ENCODE measurements around the gene C1orf52. TPM values are rescaled to one million over a fixed set of nuclear protein-coding genes. Genes with fewer than 3 reads are reported as not detected.

The C1orf52 gene
- total and polyA plus RNA-seq, 2 of the 13 experiments (the other 11 are each of a cell fraction or from before 2014, with no cell fraction given) = 19.4 to 27.4 TPM

DNA sequence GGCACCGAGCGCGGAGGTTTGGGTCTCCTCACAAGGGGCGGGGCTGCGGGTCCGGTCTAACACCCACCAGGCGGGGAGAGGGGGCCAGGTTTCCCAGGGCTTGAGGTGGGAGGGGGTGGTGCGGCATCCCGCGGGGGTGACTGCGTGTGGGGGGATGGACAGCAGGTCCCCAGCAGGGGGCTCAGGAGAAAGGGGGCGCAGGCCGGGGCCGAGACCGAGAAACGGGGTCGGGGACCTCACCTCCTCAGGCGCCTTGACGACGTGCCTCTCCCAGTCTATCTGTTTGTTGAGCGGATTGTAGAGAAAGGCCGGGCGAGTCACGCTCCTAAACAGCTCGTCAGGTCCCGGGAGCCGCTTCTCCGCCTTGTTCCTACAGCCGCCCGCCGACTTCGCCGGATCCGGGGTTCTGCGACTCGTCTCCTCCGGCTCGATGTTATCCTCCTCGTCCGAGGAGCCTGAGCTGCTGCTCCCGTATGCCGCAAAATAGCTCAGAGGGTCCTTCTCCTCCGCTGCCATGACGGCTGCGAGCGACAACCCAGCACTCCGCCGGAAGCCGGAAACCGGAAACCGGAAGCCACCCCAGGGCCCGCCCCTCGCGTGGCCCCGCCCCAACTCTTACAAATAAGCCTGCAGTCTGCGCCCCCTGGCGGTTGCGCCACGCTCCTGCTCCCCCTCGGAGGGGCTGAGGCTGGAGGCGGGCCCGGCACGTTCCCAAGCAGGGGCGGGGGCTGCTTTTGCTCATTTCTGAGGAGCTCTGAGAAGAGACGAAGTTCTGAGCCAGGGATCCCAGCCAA, at the start of gene C1orf52 (continued):
- TF ChIP-seq, protein P1, sequence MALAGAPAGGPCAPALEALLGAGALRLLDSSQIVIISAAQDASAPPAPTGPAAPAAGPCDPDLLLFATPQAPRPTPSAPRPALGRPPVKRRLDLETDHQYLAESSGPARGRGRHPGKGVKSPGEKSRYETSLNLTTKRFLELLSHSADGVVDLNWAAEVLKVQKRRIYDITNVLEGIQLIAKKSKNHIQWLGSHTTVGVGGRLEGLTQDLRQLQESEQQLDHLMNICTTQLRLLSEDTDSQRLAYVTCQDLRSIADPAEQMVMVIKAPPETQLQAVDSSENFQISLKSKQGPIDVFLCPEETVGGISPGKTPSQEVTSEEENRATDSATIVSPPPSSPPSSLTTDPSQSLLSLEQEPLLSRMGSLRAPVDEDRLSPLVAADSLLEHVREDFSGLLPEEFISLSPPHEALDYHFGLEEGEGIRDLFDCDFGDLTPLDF (CRISPR knock-in tag; IDR thresholded peaks at IDR 0.05) = no peak
- TF ChIP-seq ZNF564 (CRISPR knock-in tag; IDR thresholded peaks at IDR 0.05) (no peak), ELF3 (CRISPR knock-in tag; IDR thresholded peaks at IDR 0.05) (peak; percentile 63), ZNF225 (CRISPR knock-in tag; IDR thresholded peaks at IDR 0.05) (no peak), ZBTB42 (CRISPR knock-in tag; IDR thresholded peaks at IDR 0.05) (no peak), ZNF260 (CRISPR knock-in tag; IDR thresholded peaks at IDR 0.05; ENCODE audit: borderline replicate concordance, low read depth) (no peak), FIP1L1 (IDR thresholded peaks at IDR 0.05; ENCODE audit: borderline replicate concordance, insufficient read depth, low read depth, low read length) (no peak), ZNF124 (CRISPR knock-in tag; IDR thresholded peaks at IDR 0.05) (no peak), POLR2G (IDR thresholded peaks at IDR 0.05; ENCODE audit: low read depth, low read length) (peak; percentile 90), DPF2 (CRISPR knock-in tag; IDR thresholded peaks at IDR 0.05; ENCODE audit: borderline replicate concordance, low read depth) (no peak), ZNF205 (CRISPR knock-in tag; IDR thresholded peaks at IDR 0.05) (no peak), HNF4G (IDR thresholded peaks at IDR 0.05; ENCODE audit: borderline replicate concordance, low read depth, low read length) (no peak), HNF4G (CRISPR knock-in tag; IDR thresholded peaks at IDR 0.05; ENCODE audit: borderline replicate concordance, low read depth) (no peak), HNRNPLL (IDR thresholded peaks at IDR 0.05; ENCODE audit: low read depth, low read length, poor library complexity, severe bottlenecking) (no peak), NFIC (IDR thresholded peaks at IDR 0.05; ENCODE audit: low read length) (no peak), CCAR2 (optimal IDR thresholded peaks at IDR 0.05; ENCODE audit: low read depth, low read length) (no peak), KDM1A (CRISPR knock-in tag; IDR thresholded peaks at IDR 0.05) (no peak), ATRX (CRISPR knock-in tag; IDR thresholded peaks at IDR 0.05; ENCODE audit: borderline replicate concordance) (no peak), JUN (CRISPR knock-in tag; IDR thresholded peaks at IDR 0.05) (no peak)
- TF ChIP-seq, protein P2, sequence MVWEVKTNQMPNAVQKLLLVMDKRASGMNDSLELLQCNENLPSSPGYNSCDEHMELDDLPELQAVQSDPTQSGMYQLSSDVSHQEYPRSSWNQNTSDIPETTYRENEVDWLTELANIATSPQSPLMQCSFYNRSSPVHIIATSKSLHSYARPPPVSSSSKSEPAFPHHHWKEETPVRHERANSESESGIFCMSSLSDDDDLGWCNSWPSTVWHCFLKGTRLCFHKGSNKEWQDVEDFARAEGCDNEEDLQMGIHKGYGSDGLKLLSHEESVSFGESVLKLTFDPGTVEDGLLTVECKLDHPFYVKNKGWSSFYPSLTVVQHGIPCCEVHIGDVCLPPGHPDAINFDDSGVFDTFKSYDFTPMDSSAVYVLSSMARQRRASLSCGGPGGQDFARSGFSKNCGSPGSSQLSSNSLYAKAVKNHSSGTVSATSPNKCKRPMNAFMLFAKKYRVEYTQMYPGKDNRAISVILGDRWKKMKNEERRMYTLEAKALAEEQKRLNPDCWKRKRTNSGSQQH (CRISPR knock-in tag; IDR thresholded peaks at IDR 0.05; ENCODE audit: low read depth) = no peak; the same call in 1 of the 2 replicates
- TF ChIP-seq, protein P3, sequence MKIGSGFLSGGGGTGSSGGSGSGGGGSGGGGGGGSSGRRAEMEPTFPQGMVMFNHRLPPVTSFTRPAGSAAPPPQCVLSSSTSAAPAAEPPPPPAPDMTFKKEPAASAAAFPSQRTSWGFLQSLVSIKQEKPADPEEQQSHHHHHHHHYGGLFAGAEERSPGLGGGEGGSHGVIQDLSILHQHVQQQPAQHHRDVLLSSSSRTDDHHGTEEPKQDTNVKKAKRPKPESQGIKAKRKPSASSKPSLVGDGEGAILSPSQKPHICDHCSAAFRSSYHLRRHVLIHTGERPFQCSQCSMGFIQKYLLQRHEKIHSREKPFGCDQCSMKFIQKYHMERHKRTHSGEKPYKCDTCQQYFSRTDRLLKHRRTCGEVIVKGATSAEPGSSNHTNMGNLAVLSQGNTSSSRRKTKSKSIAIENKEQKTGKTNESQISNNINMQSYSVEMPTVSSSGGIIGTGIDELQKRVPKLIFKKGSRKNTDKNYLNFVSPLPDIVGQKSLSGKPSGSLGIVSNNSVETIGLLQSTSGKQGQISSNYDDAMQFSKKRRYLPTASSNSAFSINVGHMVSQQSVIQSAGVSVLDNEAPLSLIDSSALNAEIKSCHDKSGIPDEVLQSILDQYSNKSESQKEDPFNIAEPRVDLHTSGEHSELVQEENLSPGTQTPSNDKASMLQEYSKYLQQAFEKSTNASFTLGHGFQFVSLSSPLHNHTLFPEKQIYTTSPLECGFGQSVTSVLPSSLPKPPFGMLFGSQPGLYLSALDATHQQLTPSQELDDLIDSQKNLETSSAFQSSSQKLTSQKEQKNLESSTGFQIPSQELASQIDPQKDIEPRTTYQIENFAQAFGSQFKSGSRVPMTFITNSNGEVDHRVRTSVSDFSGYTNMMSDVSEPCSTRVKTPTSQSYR (CRISPR knock-in tag; IDR thresholded peaks at IDR 0.05; ENCODE audit: borderline replicate concordance) = no peak
- TF ChIP-seq, protein P4, sequence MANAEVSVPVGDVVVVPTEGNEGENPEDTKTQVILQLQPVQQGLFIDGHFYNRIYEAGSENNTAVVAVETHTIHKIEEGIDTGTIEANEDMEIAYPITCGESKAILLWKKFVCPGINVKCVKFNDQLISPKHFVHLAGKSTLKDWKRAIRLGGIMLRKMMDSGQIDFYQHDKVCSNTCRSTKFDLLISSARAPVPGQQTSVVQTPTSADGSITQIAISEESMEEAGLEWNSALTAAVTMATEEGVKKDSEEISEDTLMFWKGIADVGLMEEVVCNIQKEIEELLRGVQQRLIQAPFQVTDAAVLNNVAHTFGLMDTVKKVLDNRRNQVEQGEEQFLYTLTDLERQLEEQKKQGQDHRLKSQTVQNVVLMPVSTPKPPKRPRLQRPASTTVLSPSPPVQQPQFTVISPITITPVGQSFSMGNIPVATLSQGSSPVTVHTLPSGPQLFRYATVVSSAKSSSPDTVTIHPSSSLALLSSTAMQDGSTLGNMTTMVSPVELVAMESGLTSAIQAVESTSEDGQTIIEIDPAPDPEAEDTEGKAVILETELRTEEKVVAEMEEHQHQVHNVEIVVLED (CRISPR knock-in tag; IDR thresholded peaks at IDR 0.05; ENCODE audit: borderline replicate concordance) = peak; percentile 70; the same call in 1 of the 2 replicates

All from HepG2 (cell line).